Measurements from ENCODE around the gene CNIH3.

Gene CNIH3

GRCh38 chr1:224749916-224750315 is 133.8 kb downstream of the CNIH3 start:
- DNase-seq, result no peak

DNA sequence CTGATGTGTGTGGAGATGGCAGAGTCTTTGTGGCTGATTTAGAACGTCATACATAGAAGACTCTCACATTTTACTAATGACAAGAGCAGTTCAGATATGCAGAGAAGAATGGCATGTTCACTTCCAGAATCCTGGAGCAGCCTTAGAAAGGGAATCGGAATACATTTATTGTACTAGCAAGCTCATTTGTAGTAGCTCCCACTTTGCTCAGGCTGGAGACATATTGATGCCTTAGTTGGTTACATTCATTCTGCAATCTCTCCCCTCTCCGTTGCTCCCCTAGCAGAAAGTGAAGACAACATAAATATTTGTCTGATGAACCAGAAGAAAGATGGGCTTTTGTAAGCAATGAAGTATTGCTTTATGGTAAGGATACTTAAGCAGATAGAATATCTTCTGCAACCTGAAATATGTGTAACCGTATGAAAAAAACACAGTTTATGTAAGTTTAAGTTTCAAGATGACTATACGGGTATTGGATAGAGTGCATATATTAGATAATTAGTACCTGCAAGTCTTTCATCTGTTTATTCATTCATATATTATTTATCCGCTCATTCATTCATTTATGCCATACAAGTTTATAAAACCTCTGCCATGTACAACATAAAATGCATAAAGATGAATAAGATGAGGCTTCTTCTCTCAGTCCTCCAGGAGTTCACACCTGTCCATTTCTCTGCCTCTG is 135.7 kb downstream of the CNIH3 start:
- no peak for DNase-seq

- no peak for DNase-seq
These were observed 137.4 kb downstream of the CNIH3 start for GRCh38 chr1:224753491-224753890.

DNA sequence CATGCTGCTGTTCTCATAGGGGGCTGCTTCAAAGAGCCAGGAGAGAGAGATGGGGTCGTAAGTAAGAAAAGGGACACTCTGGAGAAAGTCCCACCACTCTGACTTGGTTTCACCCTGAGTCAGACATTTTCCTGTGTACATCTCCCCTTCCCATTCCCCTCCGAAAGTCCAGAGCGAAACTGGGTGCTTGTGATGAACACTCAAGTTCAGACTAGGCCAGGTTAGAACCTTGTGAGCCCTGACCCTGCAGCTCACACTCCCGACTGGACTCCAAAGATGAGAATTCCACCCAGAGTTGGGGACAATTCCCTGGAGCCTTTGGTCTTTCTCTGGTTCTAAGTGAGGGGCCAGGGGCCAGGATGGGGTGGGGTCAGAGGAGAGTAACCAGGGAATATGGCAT is 139.5 kb downstream of the CNIH3 start:
- DNase-seq, result no peak

GRCh38 chr1:224757508-224757907 is 141.4 kb downstream of the CNIH3 start:
- DNase-seq, result no peak

DNA sequence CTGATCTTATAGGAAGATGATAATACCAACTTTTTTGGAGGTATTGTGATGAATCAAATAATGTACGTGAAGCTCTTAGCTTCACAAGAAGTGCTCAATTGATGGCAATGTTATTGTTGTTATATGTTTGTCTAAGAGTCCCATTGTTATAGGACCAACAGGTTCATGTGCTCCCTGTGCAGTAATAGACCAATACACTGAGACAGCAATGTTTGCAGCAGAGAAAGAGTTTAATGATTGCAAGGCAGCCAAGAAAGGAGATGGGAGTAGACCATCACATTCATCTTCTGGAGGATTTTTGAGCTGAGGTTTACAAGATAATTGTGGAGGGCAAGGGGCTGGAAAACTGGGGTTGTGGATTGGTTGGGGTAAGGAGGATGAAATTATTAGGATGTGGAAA is 143.0 kb downstream of the CNIH3 start:
- DNase-seq, result no peak

DNA sequence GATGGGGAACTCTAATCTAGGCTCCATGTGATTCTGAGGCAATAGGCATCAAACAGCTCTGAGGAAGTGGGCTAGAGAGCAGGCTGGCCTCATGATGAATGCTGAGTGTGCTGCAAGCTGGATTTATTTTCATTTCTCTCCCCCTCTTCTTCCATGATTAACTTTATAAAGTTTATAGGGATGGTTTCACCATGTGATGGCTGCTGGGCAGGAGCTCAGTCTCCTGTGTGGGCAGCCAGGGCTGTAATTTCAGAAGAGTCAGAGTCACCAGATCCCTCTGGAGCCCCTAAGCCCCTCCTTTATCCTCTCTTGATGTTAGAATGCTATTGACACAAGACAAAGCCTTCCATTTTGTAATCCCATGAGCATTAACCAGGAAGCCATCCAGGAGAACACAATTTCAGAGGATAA is 143.6 kb downstream of the CNIH3 start:
- no peak for DNase-seq

- DNase-seq, result no peak
These were observed 144.0 kb downstream of the CNIH3 start for GRCh38 chr1:224760163-224760562.

DNA sequence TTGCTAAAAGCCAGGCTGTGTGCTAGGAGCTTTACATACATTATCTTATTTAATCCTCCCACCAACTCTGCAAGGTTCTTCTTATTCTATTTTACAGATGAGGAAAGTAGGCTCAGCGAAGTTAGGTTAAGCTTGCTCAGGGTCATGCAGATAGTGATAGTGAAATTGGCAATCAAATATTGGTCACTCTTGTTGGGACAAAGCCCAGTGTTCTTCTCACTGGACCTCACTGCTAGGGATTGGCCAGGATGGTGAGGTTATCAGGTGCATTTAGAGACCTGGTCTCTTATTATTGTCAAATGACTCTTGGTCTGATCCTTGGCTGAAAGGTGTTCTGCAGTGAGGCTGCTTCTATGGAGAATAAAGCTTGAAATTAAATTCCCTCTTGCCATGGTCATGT is 145.1 kb downstream of the CNIH3 start:
- no peak for DNase-seq

DNA sequence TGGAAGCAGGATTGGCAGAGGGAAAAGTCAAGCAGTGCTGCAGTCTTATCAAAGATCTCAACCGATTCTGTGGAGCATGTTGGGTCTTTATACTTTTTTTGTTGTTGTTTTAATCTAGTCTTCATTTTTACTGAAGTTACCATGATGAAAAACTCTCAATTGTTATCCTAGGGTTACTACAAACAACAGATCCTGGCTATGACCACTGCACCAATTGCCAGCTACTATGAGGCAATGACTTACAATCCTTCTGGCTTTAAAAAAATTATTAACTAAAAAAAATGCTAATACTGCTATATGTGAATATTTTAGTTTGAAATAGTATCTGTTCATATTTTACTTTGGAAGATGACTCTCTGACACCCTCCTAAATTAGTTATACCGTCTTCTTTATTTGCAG is 145.9 kb downstream of the CNIH3 start:
- DNase-seq, result no peak

- no peak for DNase-seq
These were observed 146.6 kb downstream of the CNIH3 start for GRCh38 chr1:224762701-224763100.

- DNase-seq, result no peak
These were observed 147.1 kb downstream of the CNIH3 start for GRCh38 chr1:224763126-224763775.

DNA sequence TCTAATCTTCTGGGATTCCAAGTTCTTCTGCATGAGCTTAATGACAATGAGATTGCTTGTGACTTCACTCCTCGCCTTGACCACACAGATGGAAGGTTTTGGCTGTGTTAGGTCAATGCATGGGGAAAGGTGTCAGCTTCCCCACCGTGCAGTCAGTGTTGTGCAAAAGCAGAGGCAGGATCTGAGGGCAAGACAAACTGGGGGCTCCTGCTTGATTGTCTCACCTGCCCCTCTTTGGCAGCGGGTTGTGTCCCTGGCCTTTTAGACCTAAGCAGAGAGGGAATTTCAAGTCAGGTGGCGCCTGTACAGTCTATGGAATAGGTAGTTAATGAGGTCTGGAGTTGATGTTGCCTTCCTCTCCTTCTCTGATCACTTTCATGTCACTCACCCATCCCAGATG is 150.1 kb downstream of the CNIH3 start:
- no peak for DNase-seq

GRCh38 chr1:224767031-224767430 is 150.9 kb downstream of the CNIH3 start:
- DNase-seq, result no peak

- no peak for DNase-seq
These were observed 151.6 kb downstream of the CNIH3 start for GRCh38 chr1:224767676-224768075.

GRCh38 chr1:224768971-224769370 is 152.9 kb downstream of the CNIH3 start:
- no peak for DNase-seq

GRCh38 chr1:224769452-224770335 is 153.6 kb downstream of the CNIH3 start:
- DNase-seq, result no peak

DNA sequence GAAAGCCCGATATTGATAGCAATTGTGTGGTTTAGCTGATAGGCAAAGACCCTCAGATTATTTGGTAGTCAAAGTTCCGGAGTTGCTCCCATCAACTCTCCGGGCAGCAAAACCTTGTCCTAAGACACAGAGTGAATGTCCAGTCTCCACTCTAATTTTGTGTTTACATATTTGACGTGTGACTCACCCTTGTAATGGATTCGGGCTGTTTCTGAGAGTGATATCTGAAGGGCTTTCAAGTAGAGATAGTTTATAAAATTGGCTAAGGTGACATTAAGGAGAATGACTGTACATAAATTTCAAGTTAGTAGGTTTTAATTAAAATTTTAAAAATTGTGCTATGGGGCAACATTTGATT is 154.2 kb downstream of the CNIH3 start:
- DNase-seq, result no peak

GRCh38 chr1:224773646-224774045 is 157.5 kb downstream of the CNIH3 start:
- DNase-seq, result no peak

DNA sequence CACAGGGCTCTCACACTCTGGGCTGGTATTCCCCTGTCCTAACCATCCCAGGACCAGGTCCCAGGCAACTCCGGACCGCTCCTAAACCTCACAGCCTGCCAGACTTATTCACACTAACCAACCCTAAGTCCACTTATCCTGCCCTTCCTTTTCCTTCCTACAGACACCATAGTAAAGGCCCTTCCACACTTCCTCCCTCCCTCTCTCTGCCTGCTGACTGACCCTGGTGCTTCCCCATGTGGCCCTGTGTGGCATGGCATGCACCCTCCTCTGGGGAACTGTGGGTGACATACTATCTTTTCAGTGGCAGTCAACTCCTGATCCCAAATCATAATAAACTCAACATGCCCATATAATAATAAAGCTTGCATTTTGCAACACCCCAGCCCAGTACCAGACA is 158.3 kb downstream of the CNIH3 start:
- no peak for DNase-seq

GRCh38 chr1:224777180-224777579 is 161.1 kb downstream of the CNIH3 start:
- DNase-seq, result no peak

GRCh38 chr1:224779536-224779935 is 163.4 kb downstream of the CNIH3 start:
- DNase-seq, result no peak

GRCh38 chr1:224780736-224781135 is 164.6 kb downstream of the CNIH3 start:
- DNase-seq, result no peak

GRCh38 chr1:224781800-224782199 is 165.7 kb downstream of the CNIH3 start:
- no peak for DNase-seq
